ENCODE measurements around the gene RETREG2. TPM values are rescaled to one million over a fixed set of nuclear protein-coding genes. Genes with fewer than 3 reads are reported as not detected.

RETREG2 gene
- total and polyA plus RNA-seq, 2 experiments from 2014 or later = 13.2 to 41.8 TPM

- Histone ChIP-seq H3K79me2 (replicated peaks; ENCODE audit: insufficient read depth) (no peaks in the 10 kb centered on the region), H3K9me2 (ENCODE audit: insufficient read depth) (no peaks in the 10 kb centered on the region), H3K27ac (ENCODE audit: low read depth) (no peak overlapping the region), H3F3A (replicated peaks; ENCODE audit: low read depth) (no peaks in the 10 kb centered on the region), H3K4me2 (no peak overlapping the region), H3K27me3 (ENCODE audit: insufficient read depth) (no peaks in the 10 kb centered on the region), H3K4me3 (no peak overlapping the region), H3K4me1 (ENCODE audit: insufficient read depth) (no peaks in the 10 kb centered on the region), H2AFZ (no peak overlapping the region), H4K20me1 (replicated peaks; ENCODE audit: insufficient read depth) (no peaks in the 10 kb centered on the region), H3K36me3 (ENCODE audit: insufficient read depth) (no peaks in the 10 kb centered on the region)
- Mint-ChIP-seq H3K27me3 (ENCODE audit: insufficient read depth, low read depth, poor library complexity) (peaks cover 23% of the 10 kb centered on the region), H3K9me3 (no peaks in the 10 kb centered on the region), H3K36me3 (ENCODE audit: low read depth) (peaks cover 6% of the 10 kb centered on the region; the same call in 2 of the 3 replicates), H3K4me1 (peaks cover 9% of the 10 kb centered on the region), H3K27ac (no peak overlapping the region), H3K4me3 (no peak overlapping the region)
- DNase-seq (ENCODE audit: low spot score) (no peak), ATAC-seq (no peak)
- TF ChIP-seq CREB1 (CRISPR knock-in tag; IDR thresholded peaks at IDR 0.05; ENCODE audit: low read depth) (no peak), REST (IDR thresholded peaks at IDR 0.05; ENCODE audit: unreplicated experiment) (no peak), CTCF (conservative IDR thresholded peaks at IDR 0.05; ENCODE audit: low read depth in 2 of 2) (no peak), ZNF331 (CRISPR knock-in tag; IDR thresholded peaks at IDR 0.05; ENCODE audit: low read depth) (no peak), NANOG (IDR thresholded peaks at IDR 0.05; ENCODE audit: borderline replicate concordance) (no peak), ZNF114 (CRISPR knock-in tag; IDR thresholded peaks at IDR 0.05) (no peak), EZH2 (IDR thresholded peaks at IDR 0.05; ENCODE audit: low read depth, unreplicated experiment) (no peak), ETS1 (IDR thresholded peaks at IDR 0.05) (no peak), POLR2AphosphoS5 (IDR thresholded peaks at IDR 0.05; ENCODE audit: low read depth) (no peak), JUNB (IDR thresholded peaks at IDR 0.05; ENCODE audit: unreplicated experiment) (no peak), STAT1 (IDR thresholded peaks at IDR 0.05; ENCODE audit: unreplicated experiment) (no peak), EZH2phosphoT487 (IDR thresholded peaks at IDR 0.05; ENCODE audit: unreplicated experiment) (no peak), ZNF462 (CRISPR knock-in tag; IDR thresholded peaks at IDR 0.05) (no peak)
Measured at GRCh38 chr2:219168526-219168925, 9.5 kb upstream of the RETREG2 start.

All from GM23338 (cell line).